ENCODE results near the gene ANKZF1.

ANKZF1 gene

DNA sequence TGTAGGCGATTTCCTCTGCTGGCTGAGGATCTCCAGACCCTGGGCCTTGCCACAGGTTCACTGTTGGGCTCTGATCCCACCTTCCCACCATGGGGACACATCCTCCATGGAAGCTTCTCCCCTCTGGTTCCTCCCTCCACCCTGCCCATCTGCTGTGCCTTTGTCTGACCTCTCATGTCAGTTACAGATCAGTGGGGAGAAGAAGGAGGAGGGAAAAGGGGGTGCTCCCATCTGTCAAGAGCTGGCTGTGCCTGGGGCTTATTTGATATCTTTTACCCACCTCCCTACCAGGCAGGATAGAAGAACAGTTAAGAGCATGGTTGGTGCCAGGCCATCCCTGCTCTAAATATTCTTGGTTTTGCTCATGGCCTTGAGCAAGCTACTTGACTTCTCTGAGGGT, 37.3 kb downstream of the ANKZF1 start:
- TF ChIP-seq, protein P1, sequence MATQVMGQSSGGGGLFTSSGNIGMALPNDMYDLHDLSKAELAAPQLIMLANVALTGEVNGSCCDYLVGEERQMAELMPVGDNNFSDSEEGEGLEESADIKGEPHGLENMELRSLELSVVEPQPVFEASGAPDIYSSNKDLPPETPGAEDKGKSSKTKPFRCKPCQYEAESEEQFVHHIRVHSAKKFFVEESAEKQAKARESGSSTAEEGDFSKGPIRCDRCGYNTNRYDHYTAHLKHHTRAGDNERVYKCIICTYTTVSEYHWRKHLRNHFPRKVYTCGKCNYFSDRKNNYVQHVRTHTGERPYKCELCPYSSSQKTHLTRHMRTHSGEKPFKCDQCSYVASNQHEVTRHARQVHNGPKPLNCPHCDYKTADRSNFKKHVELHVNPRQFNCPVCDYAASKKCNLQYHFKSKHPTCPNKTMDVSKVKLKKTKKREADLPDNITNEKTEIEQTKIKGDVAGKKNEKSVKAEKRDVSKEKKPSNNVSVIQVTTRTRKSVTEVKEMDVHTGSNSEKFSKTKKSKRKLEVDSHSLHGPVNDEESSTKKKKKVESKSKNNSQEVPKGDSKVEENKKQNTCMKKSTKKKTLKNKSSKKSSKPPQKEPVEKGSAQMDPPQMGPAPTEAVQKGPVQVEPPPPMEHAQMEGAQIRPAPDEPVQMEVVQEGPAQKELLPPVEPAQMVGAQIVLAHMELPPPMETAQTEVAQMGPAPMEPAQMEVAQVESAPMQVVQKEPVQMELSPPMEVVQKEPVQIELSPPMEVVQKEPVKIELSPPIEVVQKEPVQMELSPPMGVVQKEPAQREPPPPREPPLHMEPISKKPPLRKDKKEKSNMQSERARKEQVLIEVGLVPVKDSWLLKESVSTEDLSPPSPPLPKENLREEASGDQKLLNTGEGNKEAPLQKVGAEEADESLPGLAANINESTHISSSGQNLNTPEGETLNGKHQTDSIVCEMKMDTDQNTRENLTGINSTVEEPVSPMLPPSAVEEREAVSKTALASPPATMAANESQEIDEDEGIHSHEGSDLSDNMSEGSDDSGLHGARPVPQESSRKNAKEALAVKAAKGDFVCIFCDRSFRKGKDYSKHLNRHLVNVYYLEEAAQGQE (IDR thresholded peaks at IDR 0.05; ENCODE audit: low read depth): no peak
- TF ChIP-seq TCF12 (IDR thresholded peaks at IDR 0.05; ENCODE audit: low read depth) (no peak), EGR1 (IDR thresholded peaks at IDR 0.05) (no peak), TEAD4 (IDR thresholded peaks at IDR 0.05) (no peak), RAD21 (IDR thresholded peaks at IDR 0.05; ENCODE audit: low read depth) (no peak), CREB1 (IDR thresholded peaks at IDR 0.05; ENCODE audit: low read depth) (no peak)

DNA sequence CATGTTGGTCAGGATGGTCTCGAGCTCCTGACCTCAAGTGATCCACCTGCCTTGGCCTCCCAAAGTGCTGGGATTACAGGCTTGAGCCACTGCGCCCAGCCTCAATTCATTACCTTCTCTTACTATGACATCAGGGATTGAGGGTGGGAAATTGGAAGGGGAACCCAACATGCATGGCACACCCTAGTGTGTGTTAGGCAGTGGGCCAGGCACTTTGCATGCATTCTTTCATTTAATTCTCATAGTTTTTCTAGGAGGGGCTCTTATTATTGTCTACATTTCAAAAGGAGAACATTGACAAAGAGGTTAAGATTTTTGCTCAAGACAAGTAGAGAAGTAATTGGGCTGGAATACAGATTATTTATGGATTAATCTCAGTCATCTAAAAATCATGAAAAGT, 38.7 kb downstream of the ANKZF1 start:
- no peak for TF ChIP-seq YY1 (IDR thresholded peaks at IDR 0.05; ENCODE audit: low read depth)
- no peak for TF ChIP-seq TAF1 (IDR thresholded peaks at IDR 0.05; ENCODE audit: low read depth)
- peak; percentile 53 for TF ChIP-seq NFIC (IDR thresholded peaks at IDR 0.05)
- TF ChIP-seq, protein P2, sequence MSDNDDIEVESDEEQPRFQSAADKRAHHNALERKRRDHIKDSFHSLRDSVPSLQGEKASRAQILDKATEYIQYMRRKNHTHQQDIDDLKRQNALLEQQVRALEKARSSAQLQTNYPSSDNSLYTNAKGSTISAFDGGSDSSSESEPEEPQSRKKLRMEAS (IDR thresholded peaks at IDR 0.05): no peak
- TF ChIP-seq TCF12 (IDR thresholded peaks at IDR 0.05; ENCODE audit: low read depth): 0 out of 2 replicates have a peak, but pooled peaks have one; percentile 21
- peak; percentile 58; the same call in 1 of the 2 replicates for TF ChIP-seq EP300 (IDR thresholded peaks at IDR 0.05; ENCODE audit: borderline replicate concordance)
- TF ChIP-seq EGR1 (IDR thresholded peaks at IDR 0.05): no peak

DNA sequence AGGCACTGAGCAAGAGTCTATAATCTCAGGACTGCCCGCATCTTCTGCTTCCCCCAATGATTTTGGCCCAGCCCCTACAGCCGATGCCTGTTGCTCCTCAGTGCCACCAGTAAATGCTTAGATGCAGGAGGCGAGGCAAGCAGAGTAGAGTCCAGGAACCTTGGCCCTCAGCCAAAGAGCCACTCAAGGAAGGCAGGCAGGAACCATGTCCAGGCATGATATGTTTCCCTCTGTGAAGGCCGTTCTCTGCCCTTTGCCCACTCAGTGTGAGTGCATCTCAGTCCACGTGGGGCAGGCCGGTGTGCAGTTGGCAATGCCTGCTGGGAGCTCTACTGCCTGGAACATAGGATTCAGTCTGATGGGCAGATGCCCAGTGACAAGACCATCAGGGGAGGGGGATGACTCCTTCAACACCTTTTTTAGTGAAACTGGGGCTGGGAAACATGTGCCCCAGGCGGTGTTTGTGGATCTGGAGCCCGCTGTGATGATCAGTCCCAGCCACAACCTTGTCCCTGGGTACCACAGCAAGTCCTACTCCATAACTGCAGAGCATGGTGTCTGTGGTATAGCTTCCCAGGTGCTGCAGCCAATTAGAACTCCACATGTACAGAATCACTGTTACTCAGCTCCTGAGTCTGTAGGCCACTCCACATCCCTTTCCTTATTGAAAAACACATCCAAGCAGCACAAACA, 39.9 kb downstream of the ANKZF1 start:
- TF ChIP-seq ZBTB7A (IDR thresholded peaks at IDR 0.05; ENCODE audit: low read depth) (no peak), NFIC (IDR thresholded peaks at IDR 0.05) (peak; percentile 83), EGR1 (IDR thresholded peaks at IDR 0.05) (no peak)
- TF ChIP-seq, protein P2 (IDR thresholded peaks at IDR 0.05): peak; percentile 64; the same call in 1 of the 2 replicates

DNA sequence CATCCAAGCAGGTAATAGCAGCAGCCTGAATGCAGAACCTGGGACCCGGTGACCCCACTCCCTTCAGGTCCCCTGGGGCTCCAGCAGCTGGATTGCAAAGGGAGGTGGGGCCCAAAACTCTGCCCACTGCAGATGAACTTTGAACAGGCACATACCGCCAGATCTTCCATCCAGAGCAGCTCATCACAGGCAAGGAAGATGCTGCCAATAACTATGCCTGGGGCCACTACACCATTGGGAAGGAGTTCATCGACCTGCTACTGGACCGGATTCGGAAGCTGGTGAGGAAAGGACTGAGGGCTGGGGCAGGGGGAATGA, 40.4 kb downstream of the ANKZF1 start:
- TF ChIP-seq EGR1 (IDR thresholded peaks at IDR 0.05) (no peak), ZBTB7A (IDR thresholded peaks at IDR 0.05; ENCODE audit: low read depth) (no peak), TCF12 (IDR thresholded peaks at IDR 0.05; ENCODE audit: low read depth) (no peak), TEAD4 (IDR thresholded peaks at IDR 0.05) (no peak), CREB1 (IDR thresholded peaks at IDR 0.05; ENCODE audit: low read depth) (no peak), RAD21 (IDR thresholded peaks at IDR 0.05; ENCODE audit: low read depth) (no peak)
- TF ChIP-seq, protein P3, sequence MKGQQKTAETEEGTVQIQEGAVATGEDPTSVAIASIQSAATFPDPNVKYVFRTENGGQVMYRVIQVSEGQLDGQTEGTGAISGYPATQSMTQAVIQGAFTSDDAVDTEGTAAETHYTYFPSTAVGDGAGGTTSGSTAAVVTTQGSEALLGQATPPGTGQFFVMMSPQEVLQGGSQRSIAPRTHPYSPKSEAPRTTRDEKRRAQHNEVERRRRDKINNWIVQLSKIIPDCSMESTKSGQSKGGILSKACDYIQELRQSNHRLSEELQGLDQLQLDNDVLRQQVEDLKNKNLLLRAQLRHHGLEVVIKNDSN (IDR thresholded peaks at IDR 0.05): no peak
- TF ChIP-seq, protein P2 (IDR thresholded peaks at IDR 0.05): no peak

DNA sequence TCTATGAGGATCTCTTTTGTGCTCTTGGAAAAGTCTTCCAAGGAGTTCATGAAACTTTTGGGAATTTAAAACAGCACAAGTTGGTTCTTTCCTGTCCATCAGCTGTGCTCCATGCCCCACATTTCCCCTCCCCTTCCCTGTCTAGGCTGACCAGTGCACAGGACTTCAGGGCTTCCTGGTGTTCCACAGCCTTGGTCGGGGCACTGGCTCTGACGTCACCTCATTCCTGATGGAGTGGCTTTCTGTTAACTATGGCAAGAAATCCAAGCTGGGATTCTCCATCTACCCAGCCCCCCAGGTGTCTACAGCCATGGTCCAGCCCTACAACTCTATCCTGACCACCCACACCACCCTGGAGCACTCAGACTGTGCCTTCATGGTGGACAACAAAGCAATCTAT, 41.4 kb downstream of the ANKZF1 start:
- TF ChIP-seq TCF12 (IDR thresholded peaks at IDR 0.05; ENCODE audit: low read depth) (no peak), NFIC (IDR thresholded peaks at IDR 0.05) (no peak), YY1 (IDR thresholded peaks at IDR 0.05; ENCODE audit: low read depth) (no peak), CEBPB (IDR thresholded peaks at IDR 0.05) (no peak), EP300 (IDR thresholded peaks at IDR 0.05; ENCODE audit: borderline replicate concordance) (no peak), TAF1 (IDR thresholded peaks at IDR 0.05; ENCODE audit: low read depth) (no peak), EGR1 (IDR thresholded peaks at IDR 0.05) (no peak), FOXM1 (IDR thresholded peaks at IDR 0.05; ENCODE audit: borderline replicate concordance, low read depth) (no peak), CREB1 (IDR thresholded peaks at IDR 0.05; ENCODE audit: low read depth) (no peak), RAD21 (IDR thresholded peaks at IDR 0.05; ENCODE audit: low read depth) (no peak), TEAD4 (IDR thresholded peaks at IDR 0.05) (no peak), ZBTB7A (IDR thresholded peaks at IDR 0.05; ENCODE audit: low read depth) (no peak)
- TF ChIP-seq, protein P1 (IDR thresholded peaks at IDR 0.05; ENCODE audit: low read depth): no peak
- TF ChIP-seq, protein P3 (IDR thresholded peaks at IDR 0.05): no peak
- TF ChIP-seq, protein P2 (IDR thresholded peaks at IDR 0.05): no peak

DNA sequence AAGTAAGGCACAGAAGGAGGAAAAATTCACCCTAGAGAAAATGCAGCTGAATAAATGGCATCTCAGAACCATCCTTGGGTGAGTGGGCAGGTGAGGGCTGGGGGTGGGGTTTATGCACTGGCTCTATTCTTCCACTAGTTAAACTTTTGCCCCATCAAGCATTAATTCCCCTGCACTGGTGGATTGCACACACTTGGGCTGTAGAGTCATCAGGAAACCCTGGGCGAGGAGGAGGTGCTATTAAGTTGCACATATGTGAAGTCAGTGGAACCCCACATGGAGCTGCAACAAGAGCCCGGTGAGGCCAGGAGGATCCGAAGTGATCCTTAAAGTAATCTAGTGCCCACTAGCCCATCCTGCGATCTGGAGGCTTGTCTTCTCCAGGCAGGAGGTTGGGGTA, 42.8 kb downstream of the ANKZF1 start:
- TF ChIP-seq RAD21 (IDR thresholded peaks at IDR 0.05; ENCODE audit: low read depth) (no peak), CREB1 (IDR thresholded peaks at IDR 0.05; ENCODE audit: low read depth) (no peak), NFIC (IDR thresholded peaks at IDR 0.05) (no peak)

Data from Ishikawa (cell line).